Nephron (organoid): Measurements from ENCODE around the gene FAM81A.
"Not testable (repeated sequence)": the region's sequence is repeated elsewhere in the genome, so short reads cannot be mapped to it uniquely, and the experiment has no call there.

Experiments
- H3K27ac Mint-ChIP-seq, 3 experiments: 2 replicates each; pipeline ENCODE4 v1.8.0; 2020; ENCODE audit warnings: mixed read lengths in 3 of 3, mild to moderate bottlenecking in 2 of 3, moderate library complexity in 1 of 3
- H3K27me3 Mint-ChIP-seq: 2 replicates; pipeline ENCODE4 v1.8.0; 2021; ENCODE audit warnings: low read depth, mild to moderate bottlenecking, moderate library complexity, mixed read lengths
- H3K36me3 Mint-ChIP-seq: 2 replicates; pipeline ENCODE4 v1.8.0; 2020; ENCODE audit warnings: low read depth, mixed read lengths
- H3K4me1 Mint-ChIP-seq: 2 replicates; pipeline ENCODE4 v1.8.0; 2020; ENCODE audit warnings: mixed read lengths
- H3K4me3 Mint-ChIP-seq, 3 experiments: 2 replicates each; pipeline ENCODE4 v1.8.0; 2020; ENCODE audit warnings: mild to moderate bottlenecking in 3 of 3, mixed read lengths in 3 of 3, moderate library complexity in 2 of 3
- H3K9me3 Mint-ChIP-seq: 2 replicates; pipeline ENCODE4 v1.8.0; 2020; ENCODE audit warnings: mixed read lengths
- CTCF ChIP-seq, 3 experiments: fragments of 200-600 bp; sonication (generic); IDR thresholded peaks; one replicate each; pipeline ENCODE4 v1.5.0; 2021; ENCODE audit warnings: antibody characterized with exemption in 3 of 3; ENCODE audit not compliant: unreplicated experiment in 3 of 3

Gene FAM81A

GRCh38 chr15:59453474-59454215, 15.7 kb downstream of the FAM81A start:
- no peak overlapping the region for H3K4me3 Mint-ChIP-seq
- peaks cover 53% of the 10 kb centered on the region for H3K27me3 Mint-ChIP-seq
- H3K4me1 Mint-ChIP-seq, result no peaks in the 10 kb centered on the region
- H3K27ac Mint-ChIP-seq, result no peak overlapping the region
- H3K9me3 Mint-ChIP-seq, result no peaks in the 10 kb centered on the region
- TF ChIP-seq CTCF (IDR thresholded peaks at IDR 0.05; ENCODE audit: unreplicated experiment in 3 of 3), result no peak
- no peaks in the 10 kb centered on the region for H3K36me3 Mint-ChIP-seq

GRCh38 chr15:59456114-59456513, 18.1 kb downstream of the FAM81A start:
- Mint-ChIP-seq H3K4me1 (no peaks in the 10 kb centered on the region), H3K27ac (no peak overlapping the region), H3K36me3 (peaks cover 9% of the 10 kb centered on the region), H3K4me3 (no peak overlapping the region), H3K27me3 (peaks cover 56% of the 10 kb centered on the region), H3K9me3 (peaks cover under 1% of the 10 kb centered on the region)
- TF ChIP-seq CTCF (IDR thresholded peaks at IDR 0.05; ENCODE audit: unreplicated experiment in 3 of 3), result no peak

- TF ChIP-seq CTCF (IDR thresholded peaks at IDR 0.05; ENCODE audit: unreplicated experiment in 3 of 3), result no peak
- peaks cover 2% of the 10 kb centered on the region for H3K9me3 Mint-ChIP-seq
Measured at GRCh38 chr15:59457103-59457502, 19.1 kb downstream of the FAM81A start.

GRCh38 chr15:59461521-59461920, 23.5 kb downstream of the FAM81A start:
- Mint-ChIP-seq H3K27ac (no peak overlapping the region), H3K4me3 (no peak overlapping the region), H3K36me3 (peaks cover 42% of the 10 kb centered on the region), H3K9me3 (peaks cover 33% of the 10 kb centered on the region), H3K27me3 (peaks cover 31% of the 10 kb centered on the region), H3K4me1 (no peaks in the 10 kb centered on the region)
- no peak for TF ChIP-seq CTCF (IDR thresholded peaks at IDR 0.05; ENCODE audit: unreplicated experiment in 3 of 3)

More at GRCh38 chr15:59457103-59457502, 19.1 kb downstream of the FAM81A start:
- H3K4me1 Mint-ChIP-seq, result no peaks in the 10 kb centered on the region
- peaks cover 15% of the 10 kb centered on the region for H3K36me3 Mint-ChIP-seq
- H3K27me3 Mint-ChIP-seq, result peaks cover 47% of the 10 kb centered on the region
- no peak overlapping the region for H3K27ac Mint-ChIP-seq
- no peak overlapping the region for H3K4me3 Mint-ChIP-seq

GRCh38 chr15:59473226-59473625, 35.2 kb downstream of the FAM81A start:
- Mint-ChIP-seq H3K9me3 (peaks cover 9% of the 10 kb centered on the region), H3K4me1 (no peaks in the 10 kb centered on the region), H3K36me3 (peaks cover 13% of the 10 kb centered on the region), H3K27ac (no peak overlapping the region), H3K27me3 (peaks cover 22% of the 10 kb centered on the region), H3K4me3 (no peak overlapping the region)
- no peak for TF ChIP-seq CTCF (IDR thresholded peaks at IDR 0.05; ENCODE audit: unreplicated experiment in 3 of 3)

GRCh38 chr15:59475161-59475560, 37.2 kb downstream of the FAM81A start:
- not testable (repeated sequence) for H3K36me3 Mint-ChIP-seq, H3K4me1 Mint-ChIP-seq, H3K9me3 Mint-ChIP-seq, H3K27ac Mint-ChIP-seq, H3K4me3 Mint-ChIP-seq
- peaks cover 22% of the 10 kb centered on the region for H3K27me3 Mint-ChIP-seq
